HepG2 (cell line): ENCODE data around the gene CYP19A1.

Experiments
- DPF2 ChIP-seq: sonication (generic); formaldehyde crosslinking; IDR thresholded peaks from 2 replicates; pipeline ENCODE4 v1.4.0; 2020; ENCODE audit warnings: mild to moderate bottlenecking, low read depth, missing genetic modification reagents, borderline replicate concordance
- EZH2 ChIP-seq: conservative IDR thresholded peaks from 2 replicates; pipeline ENCODE4 v1.6.1; 2012; ENCODE audit warnings: mild to moderate bottlenecking, low read depth, low read length, moderate library complexity
- KLF16 ChIP-seq, 2 experiments: sonication (generic) in 1 of 2; formaldehyde crosslinking in 1 of 2; IDR thresholded peaks; 2 replicates each; pipeline versions ENCODE4 v1.6.1 to v1.8.0; 2016 to 2023; ENCODE audit warnings: missing genetic modification reagents in 2 of 2, missing compliant biosample characterization in 1 of 2
- POLR2A ChIP-seq, 2 experiments: IDR thresholded peaks; 2 replicates each; pipeline ENCODE4 v1.6.1; 2011; ENCODE audit warnings: low read depth in 2 of 2, low read length in 2 of 2, mild to moderate bottlenecking in 1 of 2, moderate library complexity in 1 of 2; ENCODE audit not compliant: insufficient read depth in 1 of 2
- RAD21 ChIP-seq: fragments of 450-650 bp; formaldehyde crosslinking; IDR thresholded peaks from 2 replicates; pipeline ENCODE4 v1.5.0; 2020; ENCODE audit warnings: mild to moderate bottlenecking
- ZBTB49 ChIP-seq: sonication (generic); formaldehyde crosslinking; IDR thresholded peaks from 2 replicates; pipeline ENCODE4 v1.4.0; 2020; ENCODE audit warnings: missing genetic modification reagents, borderline replicate concordance

DNA sequence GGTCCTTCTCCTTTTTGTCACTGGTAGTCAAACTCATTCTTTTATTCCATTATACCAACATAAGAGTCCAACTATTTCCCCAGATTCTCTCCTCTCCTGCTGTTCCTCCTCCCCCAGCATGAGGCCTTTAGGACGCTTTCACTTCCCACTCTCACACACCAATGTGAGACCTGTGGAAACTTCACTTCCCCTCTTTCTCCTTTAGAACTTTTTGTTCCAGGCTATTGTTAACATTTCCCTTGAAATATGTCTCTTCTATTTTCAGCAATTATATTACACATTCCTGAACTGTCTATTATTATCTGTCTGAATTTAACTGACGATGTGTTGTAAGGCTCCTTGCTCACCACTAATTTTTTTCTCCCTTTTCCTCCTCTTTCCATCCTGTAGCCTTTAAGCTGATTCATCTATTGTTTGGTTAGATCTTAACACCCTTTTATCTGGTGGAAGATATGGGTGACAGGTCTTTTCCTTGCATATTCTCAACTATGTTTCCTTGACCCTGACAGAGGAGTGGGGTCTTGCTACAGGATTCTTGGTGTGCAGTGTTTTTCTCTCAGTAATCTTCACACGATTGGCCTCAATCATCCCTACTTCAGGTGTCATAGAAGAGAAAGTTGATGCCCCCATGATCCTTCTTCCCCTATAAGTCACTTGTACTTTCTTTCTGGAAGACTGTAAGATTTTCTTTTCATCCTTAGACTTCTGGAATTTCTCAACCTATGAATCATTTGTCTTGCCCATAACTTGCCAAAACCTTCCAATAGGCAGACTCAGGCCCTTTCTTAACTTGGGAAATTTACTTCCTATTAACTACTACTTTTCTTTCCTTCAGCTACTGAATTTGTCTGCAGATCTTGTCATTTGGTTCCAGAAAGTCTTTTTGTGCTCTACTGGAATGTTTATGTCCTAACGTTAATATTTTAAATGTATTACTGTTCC is 5.9 kb downstream of the CYP19A1 start:
- TF ChIP-seq DPF2 (CRISPR knock-in tag) (no peak), EZH2 (no peak), POLR2A (IDR thresholded peaks at IDR 0.05; ENCODE audit: insufficient read depth in 1 of 2, low read depth in 2 of 2, low read length in 2 of 2) (no peak), ZBTB49 (CRISPR knock-in tag) (no peak), RAD21 (CRISPR knock-in tag) (no peak), KLF16 (CRISPR knock-in tag; IDR thresholded peaks at IDR 0.05) (no peak)
